GM19468 (cell line): ENCODE results near the gene HTR3D.
"Not testable (repeated sequence)": the region's sequence is repeated elsewhere in the genome, so short reads cannot be mapped to it uniquely, and the experiment has no call there.

Source experiments
- ATAC-seq: cut with Tn5 transposase; IDR thresholded peaks from one replicate; pipeline ENCODE4 v1.9.1; 2021; ENCODE audit warnings: mild to moderate bottlenecking, moderate library complexity, moderate number of reproducible peaks; ENCODE audit not compliant: unreplicated experiment; ENCODE audit errors: extremely low read depth

HTR3D gene

DNA sequence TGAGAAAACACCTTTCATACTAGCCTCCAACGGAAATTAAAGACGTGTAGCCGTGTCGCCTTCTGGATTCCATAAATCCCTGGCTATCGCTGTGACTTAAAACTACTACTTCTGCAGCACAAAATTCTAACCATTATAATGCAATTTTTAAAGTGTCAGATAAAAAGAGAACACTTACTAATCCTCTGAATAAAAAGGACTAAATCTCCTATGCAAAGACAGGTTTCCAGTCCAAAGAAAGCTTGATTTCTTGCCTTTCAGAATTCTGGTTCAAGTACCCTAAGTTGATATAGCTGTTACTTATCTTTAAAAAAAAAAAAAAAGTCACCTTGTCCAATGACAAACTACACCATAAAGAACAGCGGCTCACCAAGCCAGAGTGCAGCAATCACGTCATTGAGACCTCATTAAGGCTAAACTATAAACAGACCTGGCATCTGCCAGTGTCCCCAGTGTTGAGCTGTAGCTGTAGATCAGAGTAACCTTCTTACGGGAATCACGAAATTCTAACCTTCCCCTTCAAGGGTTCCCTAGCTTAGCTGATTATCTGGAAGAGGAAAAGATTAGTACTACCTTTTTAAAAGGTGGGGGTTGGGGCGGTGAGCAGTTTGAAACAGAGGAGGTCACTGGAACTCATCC is 16.0 kb upstream of the HTR3D start:
- ATAC-seq: no peak

DNA sequence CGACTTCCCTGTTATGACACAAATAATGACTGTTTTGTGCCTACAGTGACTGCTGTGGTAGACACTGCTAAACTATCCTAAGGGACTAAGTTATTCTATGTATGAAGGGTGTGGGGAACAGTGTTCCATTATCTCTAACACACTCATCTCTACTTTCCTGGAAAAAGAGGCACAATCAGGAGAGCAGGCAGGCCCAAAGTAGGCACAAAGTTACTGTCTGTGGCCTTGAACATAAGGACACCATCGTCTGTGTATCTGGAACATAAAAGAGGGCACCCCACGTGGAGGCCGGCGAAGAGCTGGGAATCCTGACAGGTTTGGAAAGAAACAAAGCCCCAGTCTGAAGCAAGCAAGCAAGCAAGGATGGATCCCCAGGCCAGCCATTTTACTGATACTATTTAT is 15.4 kb upstream of the HTR3D start:
- ATAC-seq: no peak

DNA sequence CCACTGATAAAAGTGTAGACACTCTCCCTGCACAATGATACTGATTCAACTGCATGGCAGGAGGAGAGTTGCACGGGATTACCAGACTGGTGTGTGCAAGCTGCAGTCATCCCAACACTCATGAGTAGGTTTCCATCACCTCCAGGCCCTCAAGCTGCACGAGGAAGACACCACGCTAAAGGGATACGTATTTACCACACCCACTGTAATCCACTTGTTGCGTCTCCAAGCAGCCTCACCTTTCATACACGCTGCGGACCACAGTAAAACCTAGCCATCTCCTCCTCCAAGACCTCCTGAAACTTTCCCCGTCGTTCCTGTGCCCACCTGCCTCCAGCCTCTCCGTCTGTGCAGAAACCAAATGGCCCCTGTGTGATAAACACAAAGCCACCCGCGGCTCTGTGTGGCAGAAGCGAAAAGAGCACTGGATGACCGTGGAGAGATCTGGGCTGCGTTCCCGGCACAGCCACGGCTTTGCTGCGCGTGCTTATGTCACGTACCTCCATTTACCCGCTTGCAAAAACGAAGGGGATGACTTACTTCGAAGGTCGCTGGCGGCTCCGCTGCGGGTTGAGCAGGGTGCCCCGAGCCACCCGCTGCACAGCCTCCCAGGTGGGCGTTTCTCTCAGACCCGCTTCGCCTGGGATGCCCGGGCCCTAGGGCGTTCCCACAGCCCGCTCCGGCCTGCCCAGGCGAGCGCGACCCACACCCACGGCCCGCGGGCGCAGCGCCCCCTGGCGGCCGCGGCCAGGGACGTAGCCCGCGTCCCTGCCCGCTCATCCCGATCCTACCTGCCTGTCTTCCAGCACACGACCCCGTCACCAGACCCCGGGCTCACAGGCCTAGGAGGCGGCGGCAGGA is 14.5 kb upstream of the HTR3D start:
- peak; percentile 10 for ATAC-seq

DNA sequence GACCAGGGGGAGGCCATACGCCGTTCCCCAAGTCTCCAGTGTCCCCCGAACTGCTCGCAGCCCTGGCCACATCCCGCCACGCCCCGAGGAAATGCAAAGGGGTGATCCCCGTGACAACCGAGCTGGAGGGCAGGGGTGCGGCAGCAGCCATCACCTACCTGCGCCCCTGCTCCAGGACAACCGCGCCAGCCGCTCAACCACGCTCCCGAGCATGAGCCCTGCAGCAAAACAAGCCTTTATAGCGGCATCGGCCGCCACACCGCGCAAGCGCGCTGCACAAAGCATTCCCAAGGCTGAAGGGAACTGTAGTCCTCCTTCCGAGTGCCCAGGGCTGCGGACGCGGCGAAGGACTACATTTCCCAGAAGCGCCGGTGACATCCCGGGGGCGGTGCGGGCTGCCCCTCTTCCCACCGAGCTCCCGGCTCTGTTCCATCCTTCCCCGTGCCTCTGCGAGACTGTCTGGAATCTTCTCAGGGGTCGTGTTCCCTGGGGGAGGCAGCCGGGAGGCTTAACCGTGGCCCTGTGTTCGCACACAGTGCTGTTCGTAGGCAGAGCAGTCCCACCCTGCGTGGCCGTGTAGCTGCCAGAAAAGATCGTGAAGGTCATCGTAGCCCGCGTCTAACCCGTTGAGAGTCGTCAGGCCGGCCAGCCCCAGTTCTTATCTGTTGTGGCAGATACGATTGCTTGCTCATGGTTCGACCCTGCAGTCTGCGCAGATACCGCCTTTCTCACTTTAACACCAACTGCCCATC is 13.7 kb upstream of the HTR3D start, which contains the start of gene ABCC5:
TSS of gene ABCC5 (minus strand) at position 213 of the 752 bp plus-strand sequence. CDS start 3,492 bp downstream, outside the sequence.
- peak; percentile 95 for ATAC-seq

DNA sequence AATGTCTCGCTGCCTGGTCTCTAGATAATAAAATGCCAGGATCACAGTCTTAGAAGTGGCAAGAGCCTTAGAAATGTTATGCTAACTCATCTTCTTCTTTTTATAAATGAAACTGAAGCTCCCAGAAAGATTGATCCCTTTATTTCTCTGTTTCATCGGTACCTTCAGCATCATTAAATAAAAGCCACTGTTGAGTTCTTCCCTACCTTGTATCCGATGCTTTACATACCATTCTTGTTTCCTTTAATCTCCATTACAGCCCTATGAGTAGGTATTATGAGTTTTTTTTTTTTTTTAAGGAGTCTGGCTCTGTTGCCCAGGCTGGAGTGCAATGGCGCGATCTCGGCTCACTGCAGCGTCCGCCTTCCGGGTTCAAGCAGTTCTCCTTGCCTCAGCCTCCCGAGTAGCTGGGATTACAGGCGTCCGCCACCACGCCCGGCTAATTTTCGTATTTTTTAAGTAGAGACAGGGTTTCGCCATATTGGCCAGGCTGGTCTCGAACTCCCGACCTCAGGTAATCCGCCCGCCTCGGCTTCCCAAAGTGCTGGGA is 13.0 kb upstream of the HTR3D start:
- ATAC-seq: no peak

DNA sequence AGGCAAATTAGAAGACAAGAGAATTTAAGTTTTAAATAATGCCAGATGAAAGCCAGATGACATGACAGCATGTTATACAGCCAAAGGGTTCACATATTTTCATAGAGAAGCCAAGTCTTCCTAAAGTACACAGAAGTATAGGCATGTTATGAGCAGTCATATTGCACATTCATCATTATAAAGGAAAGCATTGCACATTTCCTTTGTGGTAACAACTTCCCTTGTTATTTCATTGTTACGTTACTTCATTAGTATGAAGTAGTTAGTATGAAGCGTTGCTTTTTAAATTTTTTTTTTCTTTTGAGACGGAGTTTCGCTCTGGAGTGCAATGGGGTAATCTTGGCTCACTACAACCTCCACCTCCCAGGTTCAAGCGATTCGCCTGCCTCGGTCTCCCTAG is 9.2 kb upstream of the HTR3D start:
- ATAC-seq: no peak

DNA sequence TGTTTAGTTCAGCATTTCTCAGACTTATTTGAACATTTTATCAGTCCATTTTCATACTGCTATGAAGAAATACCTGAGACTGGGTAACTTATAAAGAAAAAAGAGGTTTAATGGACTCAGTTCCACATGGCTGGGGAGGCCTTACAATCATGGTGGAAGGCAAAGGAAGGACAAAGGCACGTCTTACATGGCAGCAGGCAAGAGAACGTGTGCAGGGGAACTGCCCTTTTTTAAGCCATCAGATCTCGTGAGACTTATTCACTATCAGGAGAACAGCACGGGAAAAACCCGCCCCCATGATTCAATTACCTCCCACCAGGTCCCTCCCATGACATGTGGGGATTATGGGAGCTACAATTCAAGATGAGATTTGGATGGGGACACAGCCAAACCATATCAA is 6.3 kb upstream of the HTR3D start:
- ATAC-seq: not testable (repeated sequence)

DNA sequence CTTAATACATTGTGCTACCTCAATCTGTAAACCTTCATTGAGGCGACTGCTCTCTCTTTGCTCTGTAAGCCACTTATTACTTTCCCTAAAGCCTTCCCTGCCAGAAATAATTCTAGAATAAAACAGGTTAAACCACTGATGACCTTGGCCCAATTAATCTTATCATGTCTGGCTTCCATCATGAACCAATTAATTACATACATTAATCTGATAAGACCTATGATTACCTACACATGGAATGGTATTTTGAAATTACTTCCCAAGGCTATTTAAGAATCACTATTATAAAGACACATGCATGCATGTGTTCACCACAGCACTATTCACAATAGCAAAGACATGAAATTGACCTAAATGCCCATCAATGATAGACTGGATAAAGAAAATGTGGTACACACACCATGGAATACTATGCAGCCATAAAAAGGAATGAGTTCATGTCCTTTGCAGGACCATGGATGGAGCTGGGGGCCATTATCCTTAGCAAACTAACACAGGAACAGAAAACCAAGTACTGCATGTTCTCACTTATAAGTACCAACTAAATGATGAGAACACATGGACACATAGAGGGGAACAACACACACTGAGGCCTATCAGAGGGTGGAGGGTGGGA is 3.2 kb upstream of the HTR3D start:
- not testable (repeated sequence) for ATAC-seq

DNA sequence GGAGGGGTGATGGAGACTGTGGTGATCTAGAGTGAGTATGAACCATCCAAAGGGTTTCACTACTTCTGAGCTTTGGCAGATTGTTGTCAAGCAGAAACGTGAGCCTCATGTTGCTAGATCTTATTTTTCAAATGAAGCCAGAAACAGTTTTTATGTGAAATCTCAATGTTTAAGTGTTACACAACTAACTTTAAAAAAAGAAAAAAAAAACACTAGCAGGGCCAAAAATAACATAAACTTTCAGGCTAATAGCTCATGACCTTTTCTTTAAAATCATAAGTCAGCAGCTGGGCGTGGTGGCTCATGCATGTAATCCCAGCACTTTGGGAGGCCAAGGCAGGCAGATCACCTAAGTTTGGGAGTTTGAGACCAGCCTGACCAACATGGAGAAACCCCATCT is 2.1 kb upstream of the HTR3D start:
- ATAC-seq: no peak

DNA sequence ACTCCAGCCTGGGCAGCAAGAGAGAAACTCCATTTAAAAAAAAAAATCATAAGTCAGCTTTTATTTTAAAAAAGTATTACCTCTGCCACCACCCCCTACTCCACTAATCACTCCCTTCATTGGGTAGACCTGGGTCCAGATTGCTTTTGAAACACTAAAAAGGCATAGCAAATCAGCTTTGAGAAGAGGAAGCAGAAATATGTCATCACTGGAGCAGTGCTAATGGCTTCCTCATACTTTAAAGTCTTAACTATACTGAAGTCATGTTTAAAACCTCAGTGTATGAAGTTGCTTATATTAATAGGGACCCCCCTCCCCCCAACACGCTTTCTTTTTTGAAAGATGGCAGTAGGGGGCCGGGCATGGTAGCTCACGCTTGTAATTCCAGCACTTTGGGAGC is 1.0 kb upstream of the HTR3D start:
- ATAC-seq: no peak

DNA sequence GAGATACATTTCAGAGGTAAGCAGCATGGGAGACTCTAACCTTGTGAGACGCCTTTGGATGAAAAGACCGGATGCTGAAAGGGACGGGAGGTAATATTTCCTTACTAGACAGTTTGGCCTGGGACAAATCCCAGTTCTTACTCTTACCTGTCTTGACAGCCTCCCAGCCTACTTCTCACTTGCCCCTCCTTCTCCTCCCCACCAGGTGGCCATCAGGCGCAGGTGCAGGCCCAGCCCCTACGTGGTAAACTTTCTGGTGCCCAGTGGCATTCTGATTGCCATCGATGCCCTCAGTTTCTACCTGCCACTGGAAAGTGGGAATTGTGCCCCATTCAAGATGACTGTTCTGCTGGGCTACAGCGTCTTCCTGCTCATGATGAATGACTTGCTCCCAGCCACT is 6.3 kb downstream of the HTR3D start:
- no peak for ATAC-seq

DNA sequence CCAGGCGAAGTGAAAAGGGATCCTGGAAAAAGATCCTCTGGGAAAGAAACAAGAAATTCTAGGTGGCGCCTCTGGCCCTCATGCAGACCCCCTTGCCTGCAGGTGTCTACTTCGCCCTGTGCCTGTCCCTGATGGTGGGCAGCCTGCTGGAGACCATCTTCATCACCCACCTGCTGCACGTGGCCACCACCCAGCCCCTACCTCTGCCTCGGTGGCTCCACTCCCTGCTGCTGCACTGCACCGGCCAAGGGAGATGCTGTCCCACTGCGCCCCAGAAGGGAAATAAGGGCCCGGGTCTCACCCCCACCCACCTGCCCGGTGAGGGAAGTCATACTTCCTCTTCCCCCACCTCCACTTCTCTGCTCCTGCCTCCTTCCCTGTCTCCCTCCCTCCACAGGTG is 6.8 kb downstream of the HTR3D start:
- ATAC-seq: not testable (repeated sequence)

DNA sequence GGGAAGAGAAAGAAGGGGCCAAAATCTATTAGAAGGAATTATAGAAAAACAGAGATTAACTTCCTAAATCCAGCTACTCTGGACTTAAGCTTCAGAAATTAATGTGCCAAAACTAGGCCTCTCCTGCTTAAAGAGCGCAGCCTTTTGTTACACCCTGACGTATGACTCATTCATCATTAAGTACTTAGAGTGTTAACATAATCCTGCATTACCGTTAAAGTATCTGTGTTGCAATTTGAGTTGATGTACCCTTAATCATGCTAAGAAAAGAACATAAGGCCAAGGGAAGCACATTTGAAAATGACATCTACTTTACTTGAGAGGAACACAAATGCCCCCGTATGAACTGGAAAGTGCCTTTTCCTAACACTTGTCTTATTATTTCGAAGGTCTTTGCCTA is 7.9 kb downstream of the HTR3D start:
- no peak for ATAC-seq

DNA sequence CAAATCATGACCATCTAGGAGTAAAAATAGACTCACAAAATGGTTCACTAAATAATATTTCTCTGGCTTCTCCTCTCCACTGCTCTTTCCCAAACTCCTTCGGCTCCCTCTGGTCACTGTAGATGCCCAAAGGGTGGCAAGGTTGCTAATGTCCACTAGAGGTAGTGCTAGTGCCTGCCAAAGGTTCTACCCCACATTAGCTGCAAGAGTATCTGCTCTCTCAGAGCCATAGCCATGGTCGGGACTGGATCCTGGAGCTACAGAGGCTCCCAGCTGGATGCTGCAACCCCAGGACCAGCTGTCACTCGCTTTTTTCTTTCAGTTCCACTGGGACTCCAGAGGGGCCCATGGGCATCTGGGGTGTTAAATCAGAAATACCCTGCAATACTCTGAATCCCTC is 8.5 kb downstream of the HTR3D start:
- ATAC-seq: no peak

DNA sequence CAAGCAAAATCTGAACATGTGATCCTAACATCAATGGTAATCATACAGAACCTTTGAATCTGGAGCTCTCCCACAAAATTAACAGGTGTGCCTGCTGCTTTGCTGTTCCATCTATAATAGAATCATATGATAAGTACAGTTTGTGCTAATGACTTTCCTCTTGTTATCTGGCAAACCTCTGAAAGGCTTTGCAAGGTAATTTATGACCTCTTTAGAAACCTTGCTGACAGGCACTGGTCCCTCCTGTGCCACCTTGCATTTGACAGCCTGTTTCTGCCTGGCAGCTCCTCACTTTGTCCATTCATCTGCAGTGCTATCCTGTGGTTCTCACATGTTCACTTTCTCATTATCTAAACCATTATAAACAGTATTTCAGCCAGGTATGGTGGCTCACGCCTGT is 11.1 kb downstream of the HTR3D start:
- no peak for ATAC-seq

DNA sequence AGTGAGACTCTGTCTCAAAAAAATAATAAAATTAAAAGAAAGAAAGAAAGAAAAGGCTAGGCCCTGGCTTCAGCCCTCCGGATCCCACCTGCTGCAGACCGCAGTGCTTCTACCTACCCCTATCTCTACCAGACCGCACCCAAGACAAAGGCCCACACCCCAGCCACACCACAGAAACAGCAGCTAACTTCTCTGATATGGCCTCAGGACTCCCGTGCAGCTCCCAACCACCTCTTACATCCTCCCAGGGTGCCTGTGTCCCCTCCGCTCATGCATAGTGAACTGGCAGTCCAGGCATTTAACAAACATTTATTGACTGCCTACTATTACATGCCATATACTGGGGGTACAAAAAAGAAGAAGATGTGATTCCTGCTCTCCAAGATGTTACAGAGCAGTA is 14.5 kb downstream of the HTR3D start:
- ATAC-seq: no peak

DNA sequence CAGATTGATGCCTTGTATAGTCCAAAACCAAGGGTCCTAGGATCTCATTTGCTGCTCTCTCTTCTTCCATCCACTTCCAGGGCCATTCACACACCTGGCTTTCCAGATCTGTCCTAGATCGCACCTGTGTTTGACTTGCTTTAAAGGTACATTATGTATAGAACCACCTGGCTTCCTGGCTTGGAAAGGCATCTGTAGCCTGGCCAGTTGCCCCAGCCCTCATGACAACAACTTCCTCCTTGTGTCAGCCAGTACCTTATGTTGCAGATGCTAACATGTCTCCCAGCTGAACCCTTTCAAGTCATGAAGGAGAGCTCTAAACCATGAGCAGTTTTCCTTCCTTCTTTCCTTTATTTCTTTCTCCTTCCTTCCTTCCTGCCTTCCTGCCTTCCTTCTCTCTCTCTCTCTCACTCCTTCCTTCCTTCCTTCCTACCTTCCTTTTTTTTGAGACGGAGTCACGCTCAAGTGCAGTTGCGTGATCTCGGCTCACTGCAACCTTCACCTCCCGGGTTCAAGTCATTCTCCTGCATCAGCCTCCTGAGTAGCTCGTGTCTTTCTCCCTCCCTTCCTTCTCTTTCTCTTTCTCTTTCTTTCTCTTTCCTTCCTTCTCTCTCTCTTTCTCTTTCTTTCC is 18.8 kb downstream of the HTR3D start:
- ATAC-seq: no peak

DNA sequence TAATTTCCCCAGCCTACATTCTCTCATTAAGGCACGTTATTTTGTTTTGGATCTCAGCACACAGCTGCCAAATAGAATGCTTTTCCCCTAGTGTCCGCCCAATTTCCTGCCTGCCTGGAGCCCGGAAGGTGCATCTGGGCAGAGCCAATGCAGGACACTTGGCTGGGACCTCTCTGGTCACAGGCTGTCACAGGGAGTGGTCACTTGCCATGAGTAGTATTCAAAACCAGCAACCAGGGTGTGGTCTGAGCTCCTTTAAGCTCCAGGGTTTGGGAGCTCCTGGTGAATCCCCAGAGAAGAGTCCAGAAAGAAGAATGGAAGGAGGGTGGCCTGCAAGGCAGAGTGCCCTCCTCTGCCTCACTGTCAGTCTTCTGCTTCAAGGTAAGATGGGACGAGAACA is 21.2 kb downstream of the HTR3D start, which contains the start of gene HTR3C:
TSS of gene HTR3C (plus strand) at position 281 of the 400 bp plus-strand sequence. CDS start at position 315, 34 bp downstream.
- no peak for ATAC-seq

DNA sequence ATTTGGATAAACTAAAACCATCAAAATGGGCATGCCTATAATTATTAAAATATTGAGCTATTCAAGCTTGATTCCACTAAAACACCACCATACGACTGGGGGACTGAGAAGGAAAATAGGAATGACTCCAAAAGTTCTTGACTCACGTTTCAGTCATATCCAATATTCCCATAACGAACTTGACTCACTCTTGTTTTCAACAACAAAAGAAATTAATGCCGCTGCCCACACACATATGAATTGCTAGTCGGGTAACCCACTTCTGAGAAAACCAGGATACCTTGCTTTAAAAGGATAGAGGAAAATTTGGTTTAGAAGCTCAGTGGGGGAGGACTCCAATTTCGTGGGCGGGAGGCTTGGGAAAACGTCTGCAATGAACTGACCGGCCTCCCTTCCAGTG is 26.5 kb downstream of the HTR3D start:
- ATAC-seq: no peak

DNA sequence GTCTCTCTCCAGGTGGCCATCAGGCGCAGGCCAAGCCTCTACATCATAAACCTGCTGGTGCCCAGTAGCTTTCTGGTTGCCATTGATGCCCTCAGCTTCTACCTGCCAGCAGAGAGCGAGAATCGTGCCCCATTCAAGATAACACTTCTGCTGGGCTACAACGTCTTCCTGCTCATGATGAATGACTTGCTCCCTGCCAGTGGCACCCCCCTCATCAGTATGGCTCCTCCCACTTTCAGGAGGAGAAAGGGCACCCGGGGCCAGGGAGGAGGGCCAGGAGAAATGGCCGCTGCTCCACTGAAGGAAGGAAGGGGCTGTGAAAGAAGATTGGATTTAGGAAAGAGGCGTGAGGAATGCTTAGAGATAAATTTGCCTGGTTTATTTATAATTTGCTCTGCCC is 27.9 kb downstream of the HTR3D start:
- no peak for ATAC-seq
